ENCODE measurements around the gene SSPN. TPM values are rescaled to one million over a fixed set of nuclear protein-coding genes. Genes with fewer than 3 reads are reported as not detected.

SSPN gene
- total RNA-seq, 2 experiments from 2014 or later, result not detected

- Mint-ChIP-seq H3K4me1 (ENCODE audit: low read depth) (no peaks in the 10 kb centered on the region), H3K4me3 (no peak overlapping the region), H3K9me3 (ENCODE audit: insufficient read depth) (no peaks in the 10 kb centered on the region), H3K27ac (no peak overlapping the region), H3K27me3 (ENCODE audit: low read depth) (peaks cover 14% of the 10 kb centered on the region), H3K36me3 (ENCODE audit: low read depth) (no peaks in the 10 kb centered on the region)
- POLR2A ChIA-PET, result no interaction called here
- no peak for DNase-seq
- no peak for ATAC-seq
- CTCF ChIA-PET, result no interaction called here
These were observed 31.3 kb upstream of the SSPN start for GRCh38 chr12:26164118-26164517.

GRCh38 chr12:26172013-26172412 lies 23.4 kb upstream of the SSPN start:
- Mint-ChIP-seq H3K9me3 (ENCODE audit: insufficient read depth) (no peaks in the 10 kb centered on the region), H3K27ac (no peak overlapping the region), H3K4me3 (no peak overlapping the region), H3K4me1 (ENCODE audit: low read depth) (no peaks in the 10 kb centered on the region), H3K36me3 (ENCODE audit: low read depth) (no peaks in the 10 kb centered on the region), H3K27me3 (ENCODE audit: low read depth) (peaks cover 12% of the 10 kb centered on the region)
- ChIA-PET CTCF (no interaction called here), POLR2A (no interaction called here)
- DNase-seq (no peak), ATAC-seq (no peak)

GRCh38 chr12:26172539-26172938 lies 22.8 kb upstream of the SSPN start:
- ATAC-seq (no peak), DNase-seq (no peak)
- Mint-ChIP-seq H3K27ac (no peak overlapping the region), H3K4me1 (ENCODE audit: low read depth) (no peaks in the 10 kb centered on the region), H3K4me3 (no peak overlapping the region), H3K36me3 (ENCODE audit: low read depth) (no peaks in the 10 kb centered on the region), H3K27me3 (ENCODE audit: low read depth) (peaks cover 13% of the 10 kb centered on the region), H3K9me3 (ENCODE audit: insufficient read depth) (no peaks in the 10 kb centered on the region)
- POLR2A ChIA-PET, result no interaction called here
- CTCF ChIA-PET, result no interaction called here

GRCh38 chr12:26172946-26173552 lies 22.3 kb upstream of the SSPN start:
- POLR2A ChIA-PET, result no interaction called here
- peaks cover 16% of the 10 kb centered on the region for H3K27me3 Mint-ChIP-seq (ENCODE audit: low read depth)
- no peaks in the 10 kb centered on the region for H3K36me3 Mint-ChIP-seq (ENCODE audit: low read depth)
- H3K4me1 Mint-ChIP-seq (ENCODE audit: low read depth), result no peaks in the 10 kb centered on the region
- no peaks in the 10 kb centered on the region for H3K9me3 Mint-ChIP-seq (ENCODE audit: insufficient read depth)
- H3K27ac Mint-ChIP-seq, result no peak overlapping the region
- H3K4me3 Mint-ChIP-seq, result no peak overlapping the region
- CTCF ChIA-PET, result no interaction called here
- DNase-seq (no peak), ATAC-seq (no peak)

GRCh38 chr12:26176725-26177124 lies 18.6 kb upstream of the SSPN start:
- Mint-ChIP-seq H3K4me3 (no peak overlapping the region), H3K9me3 (ENCODE audit: insufficient read depth) (no peaks in the 10 kb centered on the region), H3K27ac (no peak overlapping the region), H3K36me3 (ENCODE audit: low read depth) (no peaks in the 10 kb centered on the region), H3K4me1 (ENCODE audit: low read depth) (no peaks in the 10 kb centered on the region), H3K27me3 (ENCODE audit: low read depth) (peaks cover 20% of the 10 kb centered on the region)
- ChIA-PET POLR2A (no interaction called here), CTCF (no interaction called here)
- DNase-seq (no peak), ATAC-seq (no peak)

- Mint-ChIP-seq H3K27me3 (ENCODE audit: low read depth) (peaks cover 23% of the 10 kb centered on the region), H3K27ac (no peak overlapping the region), H3K9me3 (ENCODE audit: insufficient read depth) (no peaks in the 10 kb centered on the region), H3K4me3 (no peak overlapping the region), H3K36me3 (ENCODE audit: low read depth) (no peaks in the 10 kb centered on the region), H3K4me1 (ENCODE audit: low read depth) (no peaks in the 10 kb centered on the region)
- ATAC-seq (no peak), DNase-seq (no peak)
- POLR2A ChIA-PET, result no interaction called here
- CTCF ChIA-PET, result no interaction called here
These were observed 18.1 kb upstream of the SSPN start for GRCh38 chr12:26177283-26177682.

GRCh38 chr12:26179826-26180225 lies 15.5 kb upstream of the SSPN start:
- ChIA-PET POLR2A (no interaction called here), CTCF (no interaction called here)
- Mint-ChIP-seq H3K4me3 (no peak overlapping the region), H3K4me1 (ENCODE audit: low read depth) (no peaks in the 10 kb centered on the region), H3K9me3 (ENCODE audit: insufficient read depth) (no peaks in the 10 kb centered on the region), H3K27ac (no peak overlapping the region), H3K36me3 (ENCODE audit: low read depth) (no peaks in the 10 kb centered on the region), H3K27me3 (ENCODE audit: low read depth) (peaks cover 24% of the 10 kb centered on the region)
- DNase-seq, result no peak
- ATAC-seq, result no peak

GRCh38 chr12:26182377-26182776 lies 13.0 kb upstream of the SSPN start:
- no peak for DNase-seq
- H3K4me1 Mint-ChIP-seq (ENCODE audit: low read depth), result no peaks in the 10 kb centered on the region
- H3K4me3 Mint-ChIP-seq, result no peak overlapping the region
- H3K27ac Mint-ChIP-seq, result no peak overlapping the region
- ChIA-PET CTCF (no interaction called here), POLR2A (no interaction called here)
- H3K9me3 Mint-ChIP-seq (ENCODE audit: insufficient read depth), result no peaks in the 10 kb centered on the region
- H3K36me3 Mint-ChIP-seq (ENCODE audit: low read depth), result no peaks in the 10 kb centered on the region
- peaks cover 30% of the 10 kb centered on the region for H3K27me3 Mint-ChIP-seq (ENCODE audit: low read depth)
- no peak for ATAC-seq

- no peak for DNase-seq
- POLR2A ChIA-PET, result interaction anchor here (0.6 kb wide), 1 partner anchor 170 kb away, joined by 3 read pairs; no protein-coding TSS in a partner anchor
These were observed 9.6 kb upstream of the SSPN start for GRCh38 chr12:26185532-26186320.

GRCh38 chr12:26187014-26187798 lies 8.2 kb upstream of the SSPN start:
- Mint-ChIP-seq H3K9me3 (ENCODE audit: insufficient read depth) (no peaks in the 10 kb centered on the region), H3K4me3 (no peak overlapping the region), H3K27me3 (ENCODE audit: low read depth) (peaks cover 45% of the 10 kb centered on the region), H3K4me1 (ENCODE audit: low read depth) (no peaks in the 10 kb centered on the region), H3K27ac (no peak overlapping the region), H3K36me3 (ENCODE audit: low read depth) (no peaks in the 10 kb centered on the region)
- POLR2A ChIA-PET, result no interaction called here
- CTCF ChIA-PET, result no interaction called here
- ATAC-seq (no peak), DNase-seq (no peak)

More at GRCh38 chr12:26185532-26186320, 9.6 kb upstream of the SSPN start:
- Mint-ChIP-seq H3K36me3 (ENCODE audit: low read depth) (no peaks in the 10 kb centered on the region), H3K9me3 (ENCODE audit: insufficient read depth) (no peaks in the 10 kb centered on the region), H3K4me3 (no peak overlapping the region), H3K4me1 (ENCODE audit: low read depth) (no peaks in the 10 kb centered on the region), H3K27me3 (ENCODE audit: low read depth) (peaks cover 42% of the 10 kb centered on the region), H3K27ac (no peak overlapping the region)
- no peak for ATAC-seq
- CTCF ChIA-PET, result no interaction called here

GRCh38 chr12:26188127-26188526 lies 7.2 kb upstream of the SSPN start:
- ChIA-PET CTCF (no interaction called here), POLR2A (no interaction called here)
- H3K27ac Mint-ChIP-seq, result no peak overlapping the region
- no peaks in the 10 kb centered on the region for H3K4me1 Mint-ChIP-seq (ENCODE audit: low read depth)
- H3K27me3 Mint-ChIP-seq (ENCODE audit: low read depth), result peaks cover 48% of the 10 kb centered on the region
- H3K4me3 Mint-ChIP-seq, result no peak overlapping the region
- no peaks in the 10 kb centered on the region for H3K9me3 Mint-ChIP-seq (ENCODE audit: insufficient read depth)
- DNase-seq (no peak), ATAC-seq (no peak)
- no peaks in the 10 kb centered on the region for H3K36me3 Mint-ChIP-seq (ENCODE audit: low read depth)

- CTCF ChIA-PET, result no interaction called here
These were observed 6.7 kb upstream of the SSPN start for GRCh38 chr12:26188641-26189040.

More at GRCh38 chr12:26188641-26189040, 6.7 kb upstream of the SSPN start:
- H3K27me3 Mint-ChIP-seq (ENCODE audit: low read depth), result peaks cover 51% of the 10 kb centered on the region
- no peak overlapping the region for H3K4me3 Mint-ChIP-seq
- no peaks in the 10 kb centered on the region for H3K4me1 Mint-ChIP-seq (ENCODE audit: low read depth)
- no peak for ATAC-seq
- no peaks in the 10 kb centered on the region for H3K9me3 Mint-ChIP-seq (ENCODE audit: insufficient read depth)
- DNase-seq, result no peak
- POLR2A ChIA-PET, result no interaction called here
- H3K27ac Mint-ChIP-seq, result no peak overlapping the region
- no peaks in the 10 kb centered on the region for H3K36me3 Mint-ChIP-seq (ENCODE audit: low read depth)
